Activated CD8-positive, alpha-beta T cell treated with anti-CD3 and anti-CD28 coated beads, Interleukin-2, amount 10 ng/mL, durations not matched to agents 7 days and 5 days (primary cell): ENCODE measurements around the gene EPB41L4B. TPM values are rescaled to one million over a fixed set of nuclear protein-coding genes. Genes with fewer than 3 reads are reported as not detected.

ENCODE experiments used
- ATAC-seq: fragments of 150-1000 bp; cut with Tn5 transposase; one replicate; pipeline ENCODE4 v1.10.0; 2021; ENCODE audit warnings: moderate library complexity
- CTCF ChIA-PET: fragments of 350-600 bp; sonication (Branson Sonifier 250); formaldehyde crosslinking; loops from one replicate; lab custom pipeline; 2021; ENCODE audit warnings: antibody characterized with exemption; lab: Charles Lee
- POLR2A ChIA-PET: fragments of 350-600 bp; sonication (Branson Sonifier 250); formaldehyde crosslinking; loops from one replicate; lab custom pipeline; 2021; ENCODE audit warnings: antibody characterized with exemption; lab: Charles Lee
- DNase-seq: peaks from one replicate; pipeline ENCODE4 v3.0.0-alpha.2; 2020
- H3K27ac Mint-ChIP-seq: one replicate; pipeline ENCODE4 v1.8.0; 2021; ENCODE audit warnings: mild to moderate bottlenecking, mixed read lengths
- H3K27me3 Mint-ChIP-seq: one replicate; pipeline ENCODE4 v1.8.0; 2021; ENCODE audit warnings: low read depth, mixed read lengths
- H3K36me3 Mint-ChIP-seq: one replicate; pipeline ENCODE4 v1.8.0; 2021; ENCODE audit warnings: low read depth, mixed read lengths
- H3K4me1 Mint-ChIP-seq: one replicate; pipeline ENCODE4 v1.8.0; 2021; ENCODE audit warnings: low read depth, mixed read lengths
- H3K4me3 Mint-ChIP-seq: one replicate; pipeline ENCODE4 v1.8.0; 2021; ENCODE audit warnings: mild to moderate bottlenecking, mixed read lengths
- H3K9me3 Mint-ChIP-seq: one replicate; pipeline ENCODE4 v1.8.0; 2022; ENCODE audit warnings: mixed read lengths; ENCODE audit not compliant: insufficient read depth
- total RNA-seq, 2 experiments: library from RNA; stranded (reverse); gene quantifications; one replicate each; pipeline ENCODE4 v1.2.3, GENCODE V29; 2021

EPB41L4B gene
- total RNA-seq, 2 experiments from 2014 or later: not detected

DNA sequence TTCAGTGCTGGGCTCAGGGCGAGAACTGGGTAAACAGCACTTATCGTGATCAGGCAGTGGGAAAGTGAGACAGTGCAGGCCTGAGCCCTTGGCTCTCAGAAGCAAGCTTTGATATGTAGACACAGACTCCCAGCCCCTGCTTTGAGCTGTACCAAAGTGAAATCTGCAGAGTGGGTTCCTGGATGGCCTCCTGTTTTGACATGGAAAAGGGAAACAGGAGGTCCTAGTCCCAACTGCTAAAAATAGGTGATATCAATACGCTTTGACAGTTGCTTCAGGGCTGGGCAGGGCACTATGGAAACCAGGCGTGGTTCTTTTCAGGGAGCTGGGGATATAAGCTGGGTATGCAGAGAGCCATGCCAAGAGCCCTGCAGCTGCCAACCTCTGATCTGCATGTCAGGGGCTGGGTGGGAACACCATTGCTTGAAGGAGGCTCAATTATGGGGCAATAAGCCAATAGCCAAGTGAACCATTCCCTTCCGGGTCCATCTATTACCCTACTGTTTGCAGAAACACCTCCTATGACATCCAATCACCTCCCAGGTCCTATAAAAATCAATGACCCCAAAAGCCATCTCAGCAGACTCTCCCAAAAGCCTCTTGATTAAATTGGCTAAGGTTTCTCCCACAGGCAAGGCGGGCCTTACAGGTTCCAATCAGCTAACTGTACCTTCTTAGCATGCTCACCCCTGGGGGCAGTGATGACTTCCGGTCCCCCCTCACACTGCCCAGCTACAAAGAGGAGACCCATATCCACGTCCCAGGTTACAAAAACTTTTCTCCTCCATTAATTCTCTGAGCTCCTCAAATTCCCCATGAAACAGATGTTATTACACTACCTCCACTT is 45.8 kb downstream of the EPB41L4B start:
- ChIA-PET POLR2A (no interaction called here), CTCF (no interaction called here)
- Mint-ChIP-seq H3K27me3 (peaks cover 3% of the 10 kb centered on the region), H3K36me3 (no peaks in the 10 kb centered on the region), H3K4me3 (no peak overlapping the region), H3K9me3 (no peaks in the 10 kb centered on the region), H3K4me1 (no peaks in the 10 kb centered on the region), H3K27ac (no peak overlapping the region)
- ATAC-seq (no peak), DNase-seq (no peak)

DNA sequence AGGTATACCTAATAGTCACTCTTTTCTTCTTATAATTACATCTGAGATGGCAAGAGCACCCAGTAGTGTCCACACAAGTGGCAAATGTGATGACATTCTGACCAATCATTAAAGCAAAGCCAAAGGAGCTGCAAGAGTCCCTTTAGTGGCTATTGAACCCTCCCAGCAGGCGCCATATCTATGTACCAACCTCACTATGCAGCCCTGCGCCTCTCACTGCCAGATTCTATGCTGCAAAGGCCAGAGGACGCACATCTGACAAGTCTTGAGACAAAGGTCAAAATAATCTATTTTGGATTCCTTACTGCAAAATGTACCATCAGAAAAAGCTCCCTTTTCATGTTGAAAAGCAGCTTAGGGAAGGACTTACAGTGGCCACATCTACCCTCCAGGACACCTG is 47.0 kb downstream of the EPB41L4B start:
- DNase-seq (no peak), ATAC-seq (no peak)
- no peak overlapping the region for H3K4me3 Mint-ChIP-seq
- ChIA-PET CTCF (no interaction called here), POLR2A (interaction anchor here (0.6 kb wide), 1 partner anchor 277 kb away, joined by 3 read pairs; no protein-coding TSS in a partner anchor)
- no peaks in the 10 kb centered on the region for H3K4me1 Mint-ChIP-seq
- H3K36me3 Mint-ChIP-seq: no peaks in the 10 kb centered on the region
- no peak overlapping the region for H3K27ac Mint-ChIP-seq
- H3K9me3 Mint-ChIP-seq: no peaks in the 10 kb centered on the region
- peaks cover 5% of the 10 kb centered on the region for H3K27me3 Mint-ChIP-seq

DNA sequence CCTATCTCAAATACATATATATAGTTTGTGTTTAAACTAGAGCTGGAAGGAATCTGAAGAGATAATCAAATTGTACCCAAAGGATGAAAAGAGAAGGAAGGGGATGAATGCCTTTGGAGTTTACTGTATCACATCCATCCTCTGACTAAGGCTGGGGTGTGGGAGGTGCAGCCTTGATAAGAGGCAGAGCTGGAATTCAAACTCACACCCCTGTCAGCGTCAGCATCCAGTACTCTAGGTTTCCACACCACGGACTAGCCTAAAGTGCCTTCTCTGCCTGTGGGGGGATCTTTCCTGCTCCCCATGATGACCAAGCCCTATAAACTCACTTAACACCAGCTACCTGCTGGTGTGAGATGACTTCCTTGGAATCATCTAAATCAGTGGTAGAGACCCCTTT is 48.1 kb downstream of the EPB41L4B start:
- Mint-ChIP-seq H3K4me1 (no peaks in the 10 kb centered on the region), H3K27ac (no peak overlapping the region), H3K9me3 (no peaks in the 10 kb centered on the region), H3K4me3 (no peak overlapping the region), H3K27me3 (peaks cover 5% of the 10 kb centered on the region), H3K36me3 (no peaks in the 10 kb centered on the region)
- DNase-seq (no peak), ATAC-seq (no peak)
- ChIA-PET CTCF (no interaction called here), POLR2A (no interaction called here)

DNA sequence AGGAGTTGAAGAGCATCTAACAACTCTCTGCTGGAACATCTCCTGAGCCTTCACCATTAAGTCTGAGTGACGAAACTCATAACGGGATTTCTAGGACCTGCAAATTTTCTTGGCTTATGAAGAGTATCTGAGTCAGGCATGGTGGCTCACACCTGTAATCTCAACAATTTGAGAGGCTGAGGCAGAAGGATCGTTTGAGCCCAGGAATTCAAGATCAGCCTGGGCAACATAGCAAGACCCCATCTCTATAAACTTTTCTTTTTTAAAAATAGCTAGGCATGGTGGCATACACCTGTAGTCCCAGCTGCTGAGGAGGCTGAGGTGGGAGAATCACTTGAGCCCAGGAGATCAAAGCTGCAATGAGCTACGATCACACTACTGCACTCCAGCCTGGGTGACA is 48.8 kb downstream of the EPB41L4B start:
- H3K27me3 Mint-ChIP-seq: peaks cover 5% of the 10 kb centered on the region
- ChIA-PET CTCF (no interaction called here), POLR2A (no interaction called here)
- no peaks in the 10 kb centered on the region for H3K36me3 Mint-ChIP-seq
- no peaks in the 10 kb centered on the region for H3K9me3 Mint-ChIP-seq
- ATAC-seq (no peak), DNase-seq (no peak)
- H3K27ac Mint-ChIP-seq: no peak overlapping the region
- H3K4me3 Mint-ChIP-seq: no peak overlapping the region
- H3K4me1 Mint-ChIP-seq: no peaks in the 10 kb centered on the region

DNA sequence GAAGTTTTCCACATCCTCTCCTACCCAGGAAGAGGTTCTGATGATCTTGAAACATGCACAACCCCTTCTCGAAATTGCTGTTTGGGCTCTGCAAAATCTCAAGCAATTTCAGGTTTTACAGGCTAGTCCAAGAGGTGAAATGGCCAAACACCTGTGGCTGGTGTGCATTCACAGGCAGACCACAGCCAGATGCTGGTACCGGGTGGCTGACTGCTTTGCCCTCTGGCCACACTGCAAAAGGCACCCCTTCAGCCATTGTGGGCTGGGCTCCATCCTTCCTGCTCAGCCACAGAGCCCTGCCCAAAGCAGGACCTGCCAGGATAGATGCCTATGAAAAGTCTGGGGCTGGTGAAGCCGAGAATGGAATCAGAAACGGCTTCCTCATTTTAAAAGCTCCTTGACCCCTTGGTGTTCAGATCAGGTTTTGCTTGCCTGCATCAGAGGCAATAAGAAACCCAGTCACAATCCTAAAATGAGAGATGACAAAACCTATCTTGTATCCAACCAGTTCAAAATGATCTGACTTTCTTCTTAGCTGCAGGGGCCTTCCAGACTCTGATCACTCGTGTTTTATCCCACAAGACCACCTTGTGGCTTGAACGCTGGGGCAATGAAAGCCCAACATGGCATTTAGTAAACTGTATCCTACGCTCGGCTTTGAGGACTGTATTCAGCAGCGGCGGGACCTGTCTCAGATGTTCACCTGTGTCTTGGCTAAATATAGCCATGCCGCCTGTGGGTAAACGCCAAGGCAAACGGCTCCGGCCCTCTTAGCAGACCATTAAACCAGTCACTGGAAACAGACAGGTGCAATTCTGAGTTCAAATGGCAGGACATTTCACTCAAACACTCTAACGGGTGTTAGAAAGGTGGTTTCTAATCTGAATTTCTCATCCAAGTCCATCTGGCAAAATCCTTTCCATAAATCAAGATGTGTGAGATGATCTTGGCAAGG is 49.6 kb downstream of the EPB41L4B start:
- Mint-ChIP-seq H3K36me3 (no peaks in the 10 kb centered on the region), H3K9me3 (no peaks in the 10 kb centered on the region), H3K27me3 (peaks cover 5% of the 10 kb centered on the region), H3K4me3 (no peak overlapping the region), H3K27ac (no peak overlapping the region), H3K4me1 (no peaks in the 10 kb centered on the region)
- DNase-seq (no peak), ATAC-seq (no peak)
- CTCF ChIA-PET: interaction anchor here (1.2 kb wide), 1 partner anchor 26 kb away, joined by 4 read pairs; no protein-coding TSS in a partner anchor
- POLR2A ChIA-PET: no interaction called here

DNA sequence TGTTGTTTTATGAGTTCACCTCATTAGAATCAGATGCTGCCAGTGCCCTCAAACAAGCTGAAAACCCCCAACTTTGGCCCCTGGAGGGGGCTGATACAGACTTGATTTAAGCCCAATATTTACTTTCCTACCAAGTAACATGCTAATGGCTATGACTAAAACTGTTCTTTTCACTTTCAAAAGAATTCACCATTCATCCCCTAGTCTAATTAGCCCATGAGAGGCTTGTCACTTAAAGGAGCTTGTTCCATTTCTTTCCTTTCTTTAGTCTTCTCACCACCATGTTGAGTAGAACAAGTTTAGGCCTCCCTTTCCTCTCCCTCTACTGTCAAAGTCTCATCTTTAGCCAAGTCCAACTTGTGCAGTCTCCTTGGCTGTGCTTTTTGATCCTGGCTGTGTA is 50.4 kb downstream of the EPB41L4B start:
- ChIA-PET POLR2A (no interaction called here), CTCF (interaction anchor here (1.2 kb wide), 1 partner anchor 25 kb away, joined by 4 read pairs; no protein-coding TSS in a partner anchor)
- Mint-ChIP-seq H3K27me3 (peaks cover 5% of the 10 kb centered on the region), H3K9me3 (no peaks in the 10 kb centered on the region), H3K4me3 (no peak overlapping the region), H3K4me1 (no peaks in the 10 kb centered on the region), H3K27ac (no peak overlapping the region), H3K36me3 (no peaks in the 10 kb centered on the region)
- no peak for DNase-seq
- no peak for ATAC-seq

DNA sequence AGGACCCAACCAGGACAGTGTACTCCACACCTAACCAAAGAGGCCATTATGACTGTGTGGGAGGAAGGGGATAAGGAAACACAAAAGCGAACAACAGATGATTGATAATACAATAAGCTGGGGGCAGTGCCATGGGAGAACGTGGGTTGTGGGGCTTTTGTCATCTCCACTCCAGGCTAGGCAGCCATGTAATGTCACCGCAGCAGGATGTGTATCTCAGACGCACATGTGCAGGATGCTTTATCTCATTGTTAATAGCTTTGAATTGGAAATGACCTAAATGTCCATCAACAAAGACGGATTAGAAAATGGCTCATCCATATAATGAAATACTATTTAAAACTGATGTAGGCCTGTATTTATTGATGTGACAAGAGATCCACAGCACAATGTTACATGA is 51.0 kb downstream of the EPB41L4B start:
- H3K27me3 Mint-ChIP-seq: peaks cover 5% of the 10 kb centered on the region
- no peaks in the 10 kb centered on the region for H3K4me1 Mint-ChIP-seq
- H3K36me3 Mint-ChIP-seq: no peaks in the 10 kb centered on the region
- no peaks in the 10 kb centered on the region for H3K9me3 Mint-ChIP-seq
- H3K4me3 Mint-ChIP-seq: no peak overlapping the region
- ChIA-PET POLR2A (no interaction called here), CTCF (interaction anchor here (1.2 kb wide), 1 partner anchor 25 kb away, joined by 4 read pairs; no protein-coding TSS in a partner anchor)
- ATAC-seq (no peak), DNase-seq (no peak)
- no peak overlapping the region for H3K27ac Mint-ChIP-seq

DNA sequence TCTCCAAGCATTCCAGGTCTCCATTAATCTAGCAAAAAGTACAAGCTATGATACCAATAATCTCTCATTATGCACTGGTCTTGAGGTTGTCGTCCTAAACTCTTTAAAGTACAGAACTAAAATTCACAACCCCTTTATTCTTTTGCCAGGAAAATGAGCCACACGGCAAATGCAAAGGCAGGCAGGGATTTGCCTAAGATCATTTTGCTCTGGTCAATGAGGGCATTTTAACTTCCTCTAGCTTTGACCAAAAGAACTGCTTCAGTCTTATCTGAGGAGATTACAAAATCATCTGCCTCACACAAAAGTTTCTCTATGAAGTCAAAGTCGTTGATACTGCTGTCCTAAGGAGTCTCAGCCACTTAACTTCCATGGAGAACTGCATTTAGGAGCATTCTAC is 51.8 kb downstream of the EPB41L4B start:
- H3K27ac Mint-ChIP-seq: no peak overlapping the region
- ChIA-PET CTCF (no interaction called here), POLR2A (no interaction called here)
- H3K36me3 Mint-ChIP-seq: no peaks in the 10 kb centered on the region
- no peak for ATAC-seq
- no peak for DNase-seq
- peaks cover 5% of the 10 kb centered on the region for H3K27me3 Mint-ChIP-seq
- H3K9me3 Mint-ChIP-seq: no peaks in the 10 kb centered on the region
- no peaks in the 10 kb centered on the region for H3K4me1 Mint-ChIP-seq
- H3K4me3 Mint-ChIP-seq: no peak overlapping the region

DNA sequence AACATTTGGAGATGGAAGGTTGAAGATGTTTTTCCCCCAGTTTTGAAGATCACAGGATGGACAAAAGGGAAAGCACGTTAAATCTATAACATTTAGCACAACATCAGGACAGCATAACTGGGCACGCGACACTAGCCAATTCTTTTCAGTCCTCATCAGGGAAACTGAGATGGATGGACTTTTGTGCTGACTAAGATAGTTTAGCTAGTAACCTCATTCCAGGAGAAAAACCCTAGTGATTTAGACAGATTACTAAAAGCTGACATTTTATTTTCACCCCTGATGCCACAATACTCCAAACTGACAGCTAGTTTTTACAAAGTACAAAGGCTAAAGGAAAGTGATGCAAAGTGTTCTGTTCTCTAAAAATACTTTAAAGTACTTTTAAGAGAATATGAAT is 53.3 kb downstream of the EPB41L4B start:
- Mint-ChIP-seq H3K4me3 (no peak overlapping the region), H3K27me3 (peaks cover 7% of the 10 kb centered on the region), H3K36me3 (no peaks in the 10 kb centered on the region), H3K9me3 (no peaks in the 10 kb centered on the region), H3K4me1 (no peaks in the 10 kb centered on the region), H3K27ac (no peak overlapping the region)
- ChIA-PET POLR2A (no interaction called here), CTCF (no interaction called here)
- ATAC-seq (no peak), DNase-seq (no peak)

DNA sequence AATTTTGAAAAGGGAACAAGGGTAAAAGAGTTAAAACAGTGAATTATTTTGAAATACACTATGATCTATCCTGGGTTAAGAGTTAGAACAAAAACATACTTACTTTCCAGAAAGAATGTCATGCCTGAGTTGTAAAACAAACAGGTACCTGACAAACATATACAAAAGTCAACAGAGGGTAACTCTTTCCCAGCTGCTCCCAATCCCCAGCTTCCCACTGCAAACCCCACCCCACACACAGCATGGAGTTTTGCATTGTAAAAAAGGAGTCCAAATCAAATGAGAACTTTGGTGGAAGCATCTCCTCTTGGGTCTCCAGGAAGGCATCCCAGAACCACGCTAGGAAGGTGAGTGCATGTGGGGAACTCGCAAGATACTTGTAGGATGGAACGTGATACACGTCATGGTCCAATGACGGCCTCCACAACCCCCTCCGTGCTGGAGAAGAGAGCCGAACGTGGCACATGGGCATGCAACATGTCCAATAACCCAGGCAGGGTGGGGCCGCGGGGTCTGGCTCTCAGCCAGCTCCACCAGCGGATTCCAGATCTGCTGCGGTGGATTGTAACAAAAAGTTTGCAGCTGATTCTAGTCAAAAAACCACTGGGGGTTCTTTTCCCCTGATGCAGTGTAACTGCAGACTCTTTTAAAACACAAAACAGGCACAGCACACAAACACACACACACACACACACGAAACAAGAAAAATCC is 55.8 kb downstream of the EPB41L4B start:
- ChIA-PET CTCF (no interaction called here), POLR2A (no interaction called here)
- H3K4me1 Mint-ChIP-seq: no peaks in the 10 kb centered on the region
- DNase-seq (no peak), ATAC-seq (no peak)
- H3K27me3 Mint-ChIP-seq: peaks cover 4% of the 10 kb centered on the region
- H3K4me3 Mint-ChIP-seq: no peak overlapping the region
- H3K27ac Mint-ChIP-seq: no peak overlapping the region
- H3K36me3 Mint-ChIP-seq: no peaks in the 10 kb centered on the region
- H3K9me3 Mint-ChIP-seq: no peaks in the 10 kb centered on the region

DNA sequence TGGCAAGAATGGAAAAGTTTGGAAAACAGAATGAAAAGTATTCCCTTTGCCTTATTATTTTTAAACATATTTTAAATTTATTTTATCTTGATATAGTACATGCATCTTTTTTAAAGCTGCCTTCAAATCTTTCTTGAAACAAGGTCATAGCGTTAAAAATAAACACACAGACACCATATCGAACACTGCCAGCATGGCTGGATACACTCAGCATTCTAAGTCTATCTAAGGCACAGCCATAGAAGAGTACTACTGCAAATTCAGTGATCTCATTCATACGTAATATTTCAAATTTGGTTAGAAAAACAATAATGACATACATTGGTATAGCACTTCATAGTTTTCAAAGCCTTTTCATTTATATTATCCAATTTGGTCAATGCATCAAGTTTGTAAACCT is 57.5 kb downstream of the EPB41L4B start:
- H3K4me3 Mint-ChIP-seq: no peak overlapping the region
- ATAC-seq (no peak), DNase-seq (no peak)
- no peaks in the 10 kb centered on the region for H3K36me3 Mint-ChIP-seq
- peaks cover 2% of the 10 kb centered on the region for H3K27me3 Mint-ChIP-seq
- CTCF ChIA-PET: no interaction called here
- POLR2A ChIA-PET: no interaction called here
- no peaks in the 10 kb centered on the region for H3K9me3 Mint-ChIP-seq
- no peak overlapping the region for H3K27ac Mint-ChIP-seq
- no peaks in the 10 kb centered on the region for H3K4me1 Mint-ChIP-seq
